GM18511 (cell line): Measurements from ENCODE around the gene NCKAP1.
A peak's percentile ranks its signal among the peaks of the same experiment; 100 is the strongest.
"Not testable (repeated sequence)": the region's sequence is repeated elsewhere in the genome, so short reads cannot be mapped to it uniquely, and the experiment has no call there.

Experiments used
- ATAC-seq: cut with Tn5 transposase; IDR thresholded peaks from one replicate; pipeline ENCODE4 v1.9.1; 2021; ENCODE audit warnings: mild to moderate bottlenecking, moderate library complexity; ENCODE audit not compliant: unreplicated experiment

Gene NCKAP1

DNA sequence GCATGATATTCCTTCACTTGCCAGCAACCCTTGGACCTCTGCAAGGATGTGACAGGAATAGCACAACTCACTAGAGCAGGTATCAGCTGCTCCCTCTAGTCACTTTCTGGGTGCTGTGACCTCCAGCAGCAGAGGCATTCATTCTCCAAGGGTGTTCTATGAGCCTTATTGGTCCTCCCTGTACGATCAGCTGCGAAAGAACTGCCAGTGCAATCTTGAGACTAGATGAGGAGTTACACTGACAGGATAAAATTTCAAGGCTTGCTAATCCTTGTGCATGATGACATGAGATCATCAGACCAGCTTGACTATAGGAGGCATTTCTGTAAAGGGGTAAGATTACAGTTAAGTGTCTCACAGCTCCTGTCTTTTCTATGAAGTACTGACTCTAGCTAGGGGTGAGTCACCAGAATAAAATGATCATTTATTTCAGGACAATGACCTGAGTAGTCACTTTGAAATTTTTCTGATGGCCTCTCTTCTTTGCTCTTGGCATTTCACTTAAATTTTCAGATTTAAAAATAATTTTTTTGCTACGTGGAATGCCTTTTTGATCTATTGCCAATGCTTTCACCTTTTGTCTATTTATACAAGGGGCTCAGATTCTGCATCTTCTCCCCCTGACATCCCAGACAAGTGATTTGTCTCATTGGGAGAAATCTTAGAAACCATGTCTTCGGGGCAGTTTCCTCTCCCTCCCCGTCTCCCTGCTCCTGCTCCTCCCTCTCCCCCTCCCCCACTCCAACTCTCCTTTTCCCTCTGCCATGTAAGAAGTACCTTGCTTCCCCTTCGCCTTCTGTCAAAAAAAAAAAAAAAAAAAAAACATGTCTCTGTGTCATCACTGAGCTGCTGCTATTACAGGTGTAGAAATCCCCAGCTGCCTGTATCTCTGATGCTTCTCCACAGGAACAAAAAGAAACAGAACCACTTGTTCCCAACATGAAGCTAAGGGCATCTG lies 122.6 kb downstream of the NCKAP1 start:
- ATAC-seq: no peak

DNA sequence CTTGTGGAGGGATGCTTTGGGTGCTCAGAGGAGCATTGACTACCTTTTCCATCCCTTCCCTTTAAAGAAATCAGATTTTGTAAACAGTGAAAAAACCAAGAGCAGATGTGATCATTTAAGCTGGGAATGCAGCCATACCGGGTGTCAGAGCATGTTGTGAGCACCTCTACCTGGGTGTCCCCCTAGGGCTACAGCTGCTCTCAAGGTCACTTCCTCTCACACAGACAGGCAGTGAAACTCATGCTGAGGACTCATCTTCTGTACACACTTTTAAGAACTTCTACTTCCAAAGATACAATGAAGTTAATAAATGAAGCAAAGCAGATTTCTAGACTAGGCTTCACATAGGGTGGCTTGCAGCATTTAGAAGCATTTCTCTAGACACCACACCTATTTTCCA lies 123.4 kb downstream of the NCKAP1 start:
- ATAC-seq: no peak

DNA sequence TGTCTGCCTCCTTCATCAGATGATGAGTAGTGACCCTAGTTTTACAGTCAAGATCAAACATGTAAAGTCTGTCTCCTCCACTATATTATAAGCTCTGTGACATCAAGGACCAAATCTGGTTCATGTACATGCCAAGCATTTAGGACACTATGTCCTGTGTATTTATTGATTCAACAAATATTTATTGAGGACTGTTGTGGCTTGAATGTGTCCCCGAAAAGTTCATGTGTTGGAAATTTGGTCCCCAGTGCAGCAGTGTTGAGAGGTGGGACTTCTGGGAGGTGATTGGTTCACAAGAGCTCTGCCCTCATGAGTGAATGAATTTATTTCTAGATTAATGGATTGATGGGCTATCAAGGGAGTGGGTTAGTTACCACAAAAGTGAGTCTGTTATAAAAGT lies 125.2 kb downstream of the NCKAP1 start:
- no peak for ATAC-seq

DNA sequence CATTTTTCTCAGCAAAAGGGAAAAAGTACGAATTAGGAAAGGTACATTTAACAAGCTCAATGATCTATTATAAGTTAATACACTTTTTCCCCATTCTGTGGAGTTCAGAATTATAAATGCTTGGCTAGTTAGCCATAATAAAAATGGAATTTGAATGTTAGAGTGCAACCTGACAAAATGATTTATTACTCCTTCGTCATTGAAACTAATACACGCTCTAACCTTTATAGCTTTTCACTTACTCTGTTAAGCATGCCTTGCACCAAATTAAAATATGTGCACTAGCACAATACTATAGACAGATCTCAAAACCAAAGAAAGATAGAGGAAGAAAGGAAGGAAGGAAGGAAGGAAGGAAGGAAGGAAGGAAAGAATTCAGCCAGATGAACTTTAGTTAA lies 125.7 kb downstream of the NCKAP1 start:
- no peak for ATAC-seq

DNA sequence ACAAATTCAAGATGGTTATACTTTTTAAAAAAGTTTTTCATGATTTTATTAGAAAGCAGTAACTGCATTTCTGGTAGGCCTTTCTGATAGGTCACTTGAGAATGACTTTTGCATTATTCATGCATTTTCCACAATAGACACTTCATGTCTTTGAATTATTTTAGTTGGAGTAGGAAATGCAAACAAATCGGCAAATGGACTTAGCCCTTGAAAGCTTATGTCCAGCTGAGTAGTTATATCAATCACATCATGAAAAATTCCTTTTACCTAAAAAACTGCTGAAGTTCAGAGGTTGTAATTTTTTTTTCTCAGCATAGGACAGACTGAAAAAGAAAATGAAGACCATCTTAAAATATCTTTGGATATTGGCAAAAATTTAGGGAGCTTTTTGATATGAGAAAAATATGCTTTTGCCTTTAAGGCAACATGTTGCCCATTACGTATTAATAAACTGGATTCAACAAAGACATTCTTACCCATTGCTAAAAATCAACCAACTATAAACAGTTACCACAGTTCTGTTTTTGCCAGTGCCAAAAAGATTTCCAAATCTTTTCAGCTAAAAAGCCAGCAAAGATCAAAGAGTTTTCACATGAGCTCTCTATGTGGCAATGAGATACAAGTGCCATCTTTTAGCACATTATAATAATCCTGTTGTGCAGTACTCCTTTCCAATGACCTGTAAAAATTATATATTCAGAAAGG lies 126.3 kb downstream of the NCKAP1 start:
- ATAC-seq: no peak

DNA sequence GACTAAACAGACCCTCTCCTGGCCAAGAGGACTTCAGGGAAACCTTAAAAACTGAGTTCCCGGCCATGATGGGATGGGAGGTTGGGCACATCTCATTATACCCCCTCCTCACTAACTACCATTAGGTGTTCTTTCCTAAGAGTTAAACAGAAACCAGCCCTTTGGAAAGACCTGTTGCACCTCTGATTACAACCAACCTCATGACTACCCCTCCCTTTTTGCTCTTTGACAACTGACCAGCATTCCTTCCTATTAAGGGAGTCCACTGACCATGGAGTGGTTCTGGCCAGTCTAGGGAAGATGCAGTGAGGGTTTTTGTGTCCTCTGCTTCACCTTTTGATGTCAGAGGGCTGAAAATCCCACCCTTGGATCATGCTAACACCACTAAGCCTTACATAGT lies 127.3 kb downstream of the NCKAP1 start:
- no peak for ATAC-seq

DNA sequence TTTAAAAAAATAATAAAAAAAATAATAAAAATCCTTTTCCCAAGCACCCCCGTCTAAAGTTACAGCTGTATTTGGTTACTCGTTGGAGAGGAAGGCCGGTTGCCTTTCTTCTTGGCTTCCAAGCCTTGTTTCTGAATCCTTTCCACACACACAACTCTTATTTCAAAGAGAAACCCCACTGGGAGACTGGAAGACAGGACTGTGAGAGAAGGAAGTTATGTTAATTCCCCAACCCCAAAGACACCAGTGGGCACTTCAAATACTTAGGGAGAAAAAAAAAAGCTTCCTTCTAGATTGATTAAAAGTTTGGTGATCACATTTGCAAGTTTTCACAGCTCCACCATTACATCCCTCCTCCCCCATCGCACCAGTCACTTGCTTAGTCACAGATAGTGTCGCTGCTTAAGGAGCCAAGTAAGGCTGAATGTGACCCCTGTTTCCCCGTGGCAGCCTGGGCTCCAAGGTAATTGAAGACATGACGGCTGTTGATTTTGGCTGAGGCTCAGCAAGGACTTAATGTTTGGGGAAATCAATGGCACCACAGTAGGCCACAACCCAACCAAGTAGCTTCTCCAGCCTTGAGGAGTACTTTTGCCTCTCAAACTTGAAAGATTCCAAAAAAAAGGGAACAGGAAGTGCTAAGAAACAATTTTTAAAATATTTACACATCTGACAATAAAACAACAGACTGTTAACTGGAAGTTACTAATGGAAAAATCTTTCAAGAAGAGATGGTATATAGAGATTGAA lies 131.0 kb downstream of the NCKAP1 start:
- no peak for ATAC-seq

DNA sequence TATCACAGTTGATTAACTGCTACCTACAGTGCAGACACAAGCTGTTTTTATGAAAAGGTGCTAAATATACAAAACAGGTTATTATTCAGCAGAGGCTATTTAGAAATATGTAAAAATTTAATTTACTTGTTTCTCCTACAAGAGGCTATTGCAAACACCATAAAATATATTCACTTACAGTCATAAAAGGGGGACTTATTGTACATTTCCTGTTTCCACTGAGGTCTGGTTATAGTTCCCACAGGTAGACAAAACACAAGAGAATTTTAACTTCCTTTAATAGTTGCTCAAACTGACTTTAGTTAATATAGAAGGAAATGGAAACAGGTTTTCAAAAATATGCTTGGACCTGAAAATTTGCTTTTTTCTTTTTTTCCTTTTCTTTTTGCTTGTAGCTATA lies 131.8 kb downstream of the NCKAP1 start:
- ATAC-seq: peak; percentile 78

DNA sequence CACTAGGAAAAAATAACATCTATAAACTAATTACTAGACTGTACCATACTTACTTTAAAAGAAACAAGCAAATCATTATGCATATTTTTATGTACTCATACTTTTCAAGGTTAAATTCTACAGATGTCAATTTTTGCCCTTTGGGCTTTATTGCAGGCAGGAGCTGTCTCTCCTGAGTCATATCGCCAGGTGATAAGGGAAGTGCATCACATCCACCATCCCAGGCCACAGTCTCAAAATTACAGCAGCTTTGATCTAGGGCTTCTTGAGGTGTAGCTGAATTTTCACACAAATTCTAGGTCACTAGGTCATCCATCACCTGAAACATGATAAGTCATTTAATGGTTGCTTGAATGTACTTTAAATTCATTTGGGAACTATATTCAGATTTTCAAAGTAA lies 133.4 kb downstream of the NCKAP1 start:
- no peak for ATAC-seq

DNA sequence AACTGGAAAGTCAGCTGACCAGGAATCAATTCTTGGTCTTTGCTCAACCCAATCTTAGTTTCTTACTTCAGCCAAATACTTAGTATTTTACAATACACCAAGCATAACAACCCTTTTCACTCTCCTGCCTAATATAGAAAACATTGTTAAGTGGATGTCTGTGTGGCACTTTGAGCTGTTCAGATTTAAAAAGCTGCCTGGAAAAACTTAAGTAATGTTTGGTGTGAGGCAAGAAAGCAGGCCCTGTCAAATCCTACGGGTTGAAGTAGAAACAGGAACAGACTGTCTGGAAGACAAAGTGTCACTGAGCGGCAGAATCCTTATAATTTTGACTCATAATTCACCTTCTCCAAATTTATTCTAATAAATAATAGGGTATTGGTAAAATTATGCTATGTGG lies 134.7 kb downstream of the NCKAP1 start:
- ATAC-seq: no peak

DNA sequence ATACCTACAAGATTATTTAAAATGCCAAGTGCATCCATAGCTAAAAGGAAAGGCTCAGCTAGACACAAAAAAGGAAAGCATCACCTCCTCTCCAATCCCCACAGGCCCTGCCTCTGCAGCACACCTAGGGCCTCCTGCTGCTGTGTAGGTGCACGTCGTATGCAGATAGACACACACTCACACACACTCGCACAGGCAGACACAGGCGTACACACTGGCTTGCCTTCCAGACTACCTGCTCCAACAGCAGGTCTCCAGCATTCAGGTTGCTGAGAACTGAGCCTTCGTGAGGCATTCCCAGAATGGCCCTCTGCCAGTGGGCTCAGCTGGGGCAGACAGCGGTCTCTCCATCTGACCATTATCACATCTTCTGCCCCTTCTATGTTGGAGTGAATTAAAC lies 136.5 kb downstream of the NCKAP1 start:
- ATAC-seq: no peak

DNA sequence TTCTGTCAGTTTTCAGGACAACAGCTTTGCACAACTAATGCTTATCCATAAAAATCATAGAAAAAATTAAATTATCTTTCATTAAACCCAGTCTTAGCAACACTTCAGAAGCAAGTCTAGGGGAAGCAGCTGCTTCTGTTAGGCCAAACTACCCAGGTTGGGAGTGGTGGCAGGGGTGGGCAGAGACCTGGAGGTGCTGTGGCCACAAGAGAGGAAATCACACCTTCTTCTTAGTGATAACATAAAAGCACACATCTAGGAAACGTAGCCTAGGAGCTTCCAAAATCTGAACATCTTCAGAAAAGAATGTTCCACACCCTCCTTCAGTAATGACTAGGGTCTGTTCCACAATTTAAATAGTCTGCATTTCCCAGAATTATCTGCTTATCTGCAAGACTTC lies 139.5 kb downstream of the NCKAP1 start:
- no peak for ATAC-seq

DNA sequence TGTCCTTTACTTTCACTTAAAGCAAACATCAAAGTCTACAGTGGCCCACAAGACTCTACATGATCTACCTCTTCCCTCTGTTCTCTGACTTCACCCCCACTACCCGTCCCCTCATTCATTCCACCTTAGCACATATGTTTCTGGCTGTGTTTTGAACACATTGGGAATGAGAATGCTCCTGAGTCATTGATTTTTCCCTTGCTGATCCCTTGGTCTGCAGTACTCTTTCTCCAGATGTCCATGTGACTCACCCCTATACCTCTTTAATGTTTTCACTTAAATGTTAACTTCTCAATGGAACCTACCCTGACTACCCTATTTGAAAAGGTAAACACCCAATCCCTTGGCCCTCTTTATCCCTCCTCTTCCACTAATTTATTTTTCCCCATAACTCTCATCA lies 141.1 kb downstream of the NCKAP1 start:
- no peak for ATAC-seq

DNA sequence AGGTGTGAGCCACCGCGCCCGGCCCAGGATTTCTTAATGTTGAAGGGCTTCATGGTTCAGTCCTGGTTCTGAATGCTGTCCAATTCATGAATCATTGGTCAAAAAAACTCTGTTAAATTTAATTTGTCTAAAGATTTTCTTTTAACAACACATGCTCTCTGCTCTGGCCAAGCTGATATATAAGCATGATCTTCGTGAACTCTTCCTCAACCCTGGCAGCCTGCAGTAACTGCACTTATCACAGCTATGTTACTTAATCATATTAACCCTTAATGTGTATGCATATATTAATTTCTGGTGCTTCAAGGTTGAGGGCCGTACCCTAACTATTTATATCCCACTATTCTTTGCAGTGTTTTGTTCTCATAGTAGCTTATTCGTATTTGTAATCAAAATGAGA lies 142.5 kb downstream of the NCKAP1 start:
- no peak for ATAC-seq

DNA sequence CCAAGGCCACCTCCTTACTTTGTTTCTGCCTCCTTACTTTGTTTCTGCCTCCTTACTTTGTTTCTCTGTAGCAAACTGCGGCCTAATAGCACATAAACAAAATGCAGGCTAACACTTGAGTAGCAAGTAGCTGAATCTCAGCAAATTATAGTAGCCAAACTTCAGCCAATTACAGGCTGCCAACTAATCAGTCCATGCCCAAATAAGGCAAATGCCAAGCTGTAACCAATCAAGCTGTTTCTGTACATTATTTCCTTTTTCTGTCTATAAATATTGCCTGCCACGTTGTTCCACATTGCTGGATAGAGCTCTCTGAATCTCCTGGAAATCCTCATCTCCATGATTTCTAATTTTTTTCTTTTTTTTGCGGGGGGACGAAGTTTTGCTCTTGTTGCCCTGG lies 143.1 kb downstream of the NCKAP1 start:
- ATAC-seq: no peak

DNA sequence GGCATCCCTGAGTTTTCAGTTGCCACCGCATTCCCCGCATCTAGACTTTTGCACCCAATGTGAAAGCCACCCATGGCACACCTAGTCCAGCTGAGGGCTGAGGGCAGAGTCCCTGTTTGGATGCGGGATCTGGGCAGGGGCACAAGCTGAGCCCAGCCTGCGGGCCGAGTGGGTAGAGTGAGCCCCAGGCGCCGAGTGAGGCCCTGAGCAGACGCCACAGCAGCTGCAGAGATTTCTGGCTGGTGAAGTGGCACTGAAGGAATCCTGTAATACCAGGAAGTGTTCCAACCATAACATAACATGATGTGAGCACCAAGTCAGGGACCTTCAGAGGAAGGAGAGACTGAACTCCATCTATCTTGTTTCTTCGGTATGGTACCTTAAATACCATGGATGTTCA lies 144.1 kb downstream of the NCKAP1 start:
- no peak for ATAC-seq

DNA sequence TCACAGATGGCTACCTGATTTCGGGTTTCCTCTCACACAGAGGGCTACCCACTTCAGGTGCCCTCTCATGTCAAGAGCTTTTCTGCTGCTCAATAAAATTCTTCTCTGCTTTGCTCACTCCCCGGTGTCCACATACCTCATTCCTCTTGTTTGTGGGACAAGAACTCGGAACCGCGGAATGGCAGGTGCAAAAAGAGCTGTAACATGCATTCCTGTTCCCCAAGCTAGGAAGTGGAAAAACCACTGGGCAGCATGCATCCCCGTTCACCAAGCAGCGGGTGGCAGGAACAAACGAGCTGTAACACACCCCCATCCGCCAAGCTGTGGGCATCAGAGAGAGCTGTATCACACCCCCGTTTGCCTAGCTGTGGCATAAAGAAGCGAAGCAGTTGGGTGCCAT lies 144.6 kb downstream of the NCKAP1 start:
- ATAC-seq: no peak

DNA sequence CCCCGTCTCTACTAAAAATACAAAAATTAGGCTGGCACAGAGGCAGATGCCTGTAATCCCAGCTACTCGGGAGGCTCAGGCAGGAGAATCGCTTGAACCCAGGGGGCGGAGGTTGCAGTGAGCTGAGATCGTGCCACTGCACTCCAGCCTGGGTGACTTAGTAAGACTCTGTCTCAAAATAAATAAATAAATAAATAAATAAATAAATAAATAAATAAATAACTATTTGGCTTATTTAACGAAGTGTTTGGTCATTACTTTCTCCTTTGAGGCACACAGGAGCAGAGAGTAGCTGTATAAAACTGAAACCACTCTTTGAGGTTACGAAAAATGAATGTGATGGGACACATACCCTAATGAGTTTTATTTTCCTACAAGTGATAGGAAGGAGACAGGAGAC lies 145.2 kb downstream of the NCKAP1 start:
- not testable (repeated sequence) for ATAC-seq

DNA sequence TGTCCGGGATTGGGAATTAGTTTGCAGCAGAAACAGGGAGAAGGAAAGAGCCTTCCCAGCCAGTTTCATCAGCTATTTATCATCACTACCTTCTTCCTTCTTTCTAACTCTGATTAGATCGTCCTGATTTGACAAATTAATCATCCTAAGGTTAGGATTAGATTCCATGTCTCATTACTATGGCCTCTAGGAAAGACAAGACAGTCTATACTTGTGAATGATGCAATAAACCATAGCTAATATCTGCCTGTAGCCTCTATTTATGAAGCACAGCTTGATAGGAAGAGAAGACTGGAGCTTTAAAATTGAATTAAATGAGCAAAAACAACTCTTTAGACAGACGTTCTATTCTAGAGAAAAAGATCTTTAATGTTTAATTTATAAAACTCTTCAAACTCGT lies 146.6 kb downstream of the NCKAP1 start:
- ATAC-seq: no peak

DNA sequence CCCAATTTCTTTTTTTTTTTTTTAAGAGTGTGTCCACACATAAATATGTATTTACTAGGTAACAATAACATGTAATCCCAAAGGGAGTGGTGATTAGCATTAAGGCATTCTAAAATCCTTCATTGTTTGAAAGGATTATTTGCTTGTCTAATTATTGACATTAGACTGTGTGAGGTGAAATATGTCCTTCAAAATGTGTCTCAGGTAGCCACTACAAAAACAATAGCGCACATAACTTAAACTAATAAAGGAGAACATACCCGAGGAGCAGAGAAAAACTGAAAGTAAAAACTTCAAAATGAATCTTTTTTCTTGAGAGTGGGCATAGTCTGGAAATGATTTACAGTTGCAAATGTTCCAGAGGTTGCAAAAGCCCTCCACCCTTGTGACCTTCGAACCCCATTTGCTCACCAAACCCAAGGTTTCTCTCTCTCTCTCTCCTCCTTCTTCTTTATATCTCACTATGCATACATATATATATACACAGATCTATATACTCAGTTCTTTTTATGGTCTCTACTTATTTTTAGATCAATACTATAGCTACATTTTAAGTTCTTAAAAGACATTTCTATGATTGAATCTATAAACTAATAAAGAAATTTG lies 147.4 kb downstream of the NCKAP1 start:
- no peak for ATAC-seq

DNA sequence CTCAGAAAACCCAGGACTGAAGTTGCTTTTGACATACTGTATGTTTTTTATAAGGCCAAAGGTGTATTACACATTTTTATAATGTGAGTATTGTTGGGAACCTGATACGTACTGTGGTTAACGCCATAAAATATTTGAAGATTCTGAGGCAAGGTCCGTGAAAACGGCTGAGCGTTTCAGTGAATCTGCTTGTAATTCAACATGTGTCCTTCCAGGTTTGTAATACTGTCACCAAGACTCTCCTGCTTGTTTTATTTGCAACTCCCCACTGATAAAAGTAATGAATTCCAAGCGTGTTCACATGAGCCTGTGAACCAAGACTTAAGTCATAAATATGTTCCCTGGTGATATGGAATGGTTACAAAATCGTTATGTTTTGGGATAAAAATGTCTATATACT lies 148.0 kb downstream of the NCKAP1 start:
- ATAC-seq: no peak
